ENCODE results near the gene SNRPB2.

- no peak for TF ChIP-seq CTCF (IDR thresholded peaks at IDR 0.05)
- no peak for TF ChIP-seq POLR2A (IDR thresholded peaks at IDR 0.05)
- TF ChIP-seq POLR2AphosphoS5 (IDR thresholded peaks at IDR 0.05): no peak
These were observed 746 bp upstream of the SNRPB2 start for GRCh38 chr20:16729080-16729479.

Data from upper lobe of left lung (tissue), 4 donors.